ENCODE results near the gene FGF14. TPM values are rescaled to one million over a fixed set of nuclear protein-coding genes. Genes with fewer than 3 reads are reported as not detected.
"Not testable (repeated sequence)": the region's sequence is repeated elsewhere in the genome, so short reads cannot be mapped to it uniquely, and the experiment has no call there.

FGF14 gene
- total and polyA plus RNA-seq, 7 experiments from 2014 or later, result not detected

DNA sequence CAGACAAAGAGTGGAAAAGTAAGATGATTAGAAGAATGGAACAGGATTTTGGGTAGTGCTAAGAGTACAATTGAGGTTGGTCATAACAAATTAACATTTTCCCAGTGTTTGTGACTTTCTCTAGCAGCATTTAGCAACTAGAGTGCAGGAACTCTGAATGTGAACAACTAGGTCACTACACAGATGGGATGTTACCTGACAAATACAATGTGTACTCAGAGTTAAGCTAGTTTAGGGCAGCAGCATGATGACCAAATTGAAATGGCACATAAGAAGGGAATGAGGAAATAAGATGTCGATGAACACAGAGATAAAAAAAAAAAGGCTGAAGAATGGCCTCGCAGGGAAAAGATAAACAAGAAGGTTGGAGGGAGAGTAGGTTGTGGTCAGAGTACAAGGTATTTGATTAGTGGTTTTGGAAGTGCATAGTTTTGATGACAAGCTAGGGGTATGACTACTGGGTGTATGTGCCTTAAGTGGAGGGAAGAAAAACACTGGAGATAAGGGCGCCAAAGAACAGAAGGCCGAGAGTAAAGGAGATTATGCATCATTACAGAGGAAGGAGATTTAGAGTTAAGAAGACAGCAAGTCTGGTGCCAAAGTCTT, 381.1 kb downstream of the FGF14 start:
- H3K9me3 ChIP-seq (ENCODE audit: control insufficient read depth in 2 of 3, low read length in 3 of 3), result no peaks in the 10 kb centered on the region
- ATAC-seq (no peak), DNase-seq (no peak)
- Mint-ChIP-seq H3K36me3 (peaks cover 0 to 13% (median 0%) of the 10 kb centered on the region in 5 donors), H3K4me1 (no peaks in the 10 kb centered on the region), H3K27me3 (peaks cover 0 to 5% (median 0%) of the 10 kb centered on the region in 5 donors), H3K27ac (no peak overlapping the region), H3K9me3 (peaks cover 4 to 45% (median 20%) of the 10 kb centered on the region in 11 donors), H3K4me3 (no peak overlapping the region)
- no peak overlapping the region for H3K27ac ChIP-seq (ENCODE audit: low read depth, low read length)
- no peaks in the 10 kb centered on the region for H3K36me3 ChIP-seq (ENCODE audit: control insufficient read depth in 2 of 3, insufficient read depth in 3 of 3, low read length in 3 of 3)
- H3K4me3 ChIP-seq (ENCODE audit: low read length), result no peak overlapping the region
- CTCF ChIA-PET, result interaction anchor here (0.6 kb wide), 1 partner anchor 528 kb away, joined by 3 read pairs; no protein-coding TSS in a partner anchor
- H3K4me1 ChIP-seq (ENCODE audit: control insufficient read depth in 2 of 2, insufficient read depth in 2 of 2, low read length in 2 of 2), result no peaks in the 10 kb centered on the region
- intact Hi-C loops (cut with micrococcal nuclease), result no loop called here
- no peaks in the 10 kb centered on the region for H3K27me3 ChIP-seq (ENCODE audit: control insufficient read depth in 2 of 2, insufficient read depth in 2 of 2, low read length in 2 of 2)
- POLR2A ChIA-PET, result no interaction called here

DNA sequence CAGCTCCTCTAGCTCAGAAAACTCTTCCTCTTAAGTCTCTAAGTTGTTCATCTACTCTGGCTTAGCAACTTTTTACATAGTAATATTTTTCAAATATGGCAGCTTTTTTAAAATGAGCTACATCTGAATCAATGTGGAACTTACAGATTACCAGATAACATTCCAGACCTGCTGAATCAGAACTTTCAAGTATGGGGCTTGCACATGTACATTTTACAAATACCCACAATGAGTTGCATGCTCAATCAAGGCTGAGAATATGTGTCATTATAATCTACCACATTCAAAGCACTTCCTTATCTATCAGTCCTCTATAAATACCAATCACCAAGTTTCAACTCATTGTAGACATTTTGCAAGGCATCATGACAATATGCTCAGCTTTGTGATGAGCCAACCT, 383.1 kb downstream of the FGF14 start:
- Histone ChIP-seq H3K9me3 (ENCODE audit: control insufficient read depth in 2 of 3, low read length in 3 of 3) (no peaks in the 10 kb centered on the region), H3K27me3 (ENCODE audit: control insufficient read depth in 2 of 2, insufficient read depth in 2 of 2, low read length in 2 of 2) (no peaks in the 10 kb centered on the region), H3K27ac (ENCODE audit: low read depth, low read length) (no peak overlapping the region), H3K36me3 (ENCODE audit: control insufficient read depth in 2 of 3, insufficient read depth in 3 of 3, low read length in 3 of 3) (no peaks in the 10 kb centered on the region), H3K4me1 (ENCODE audit: control insufficient read depth in 2 of 2, insufficient read depth in 2 of 2, low read length in 2 of 2) (no peaks in the 10 kb centered on the region), H3K4me3 (ENCODE audit: low read length) (no peak overlapping the region)
- POLR2A ChIA-PET, result no interaction called here
- Mint-ChIP-seq H3K27me3 (peaks cover 0 to 5% (median 0%) of the 10 kb centered on the region in 5 donors), H3K9me3 (peaks cover 4 to 45% (median 20%) of the 10 kb centered on the region in 11 donors), H3K4me3 (no peak overlapping the region), H3K4me1 (no peaks in the 10 kb centered on the region), H3K27ac (no peak overlapping the region), H3K36me3 (peaks cover 0 to 13% (median 0%) of the 10 kb centered on the region in 5 donors)
- CTCF ChIA-PET, result no interaction called here
- ATAC-seq (no peak), DNase-seq (no peak)
- intact Hi-C loops (cut with micrococcal nuclease), result no loop called here

DNA sequence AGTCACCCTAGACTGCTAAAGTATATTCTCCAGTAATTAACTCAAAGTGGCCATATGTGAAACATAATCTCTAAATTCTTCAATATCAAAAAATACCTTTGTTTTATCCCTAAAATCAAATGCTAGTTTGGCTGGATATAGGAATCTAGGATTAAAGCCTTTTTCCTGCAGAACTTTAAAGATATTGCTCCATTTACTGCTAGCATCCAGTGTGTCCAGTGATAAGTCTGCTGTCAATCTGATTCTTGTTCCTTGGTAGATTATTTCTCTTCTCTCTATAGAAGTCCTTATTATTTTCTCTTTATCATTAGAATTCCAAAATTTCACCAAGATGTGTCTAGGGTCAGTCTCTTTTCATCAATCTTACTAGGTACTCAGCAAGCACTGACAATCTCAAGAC, 384.6 kb downstream of the FGF14 start:
- Histone ChIP-seq H3K27me3 (ENCODE audit: control insufficient read depth in 2 of 2, insufficient read depth in 2 of 2, low read length in 2 of 2) (no peaks in the 10 kb centered on the region), H3K4me3 (ENCODE audit: low read length) (no peak overlapping the region), H3K27ac (ENCODE audit: low read depth, low read length) (no peak overlapping the region), H3K9me3 (ENCODE audit: control insufficient read depth in 2 of 3, low read length in 3 of 3) (no peaks in the 10 kb centered on the region), H3K4me1 (ENCODE audit: control insufficient read depth in 2 of 2, insufficient read depth in 2 of 2, low read length in 2 of 2) (no peaks in the 10 kb centered on the region), H3K36me3 (ENCODE audit: control insufficient read depth in 2 of 3, insufficient read depth in 3 of 3, low read length in 3 of 3) (no peaks in the 10 kb centered on the region)
- Mint-ChIP-seq H3K27me3 (peaks cover 0 to 5% (median 0%) of the 10 kb centered on the region in 5 donors), H3K36me3 (peaks cover 0 to 13% (median 0%) of the 10 kb centered on the region in 5 donors), H3K9me3 (peaks cover 4 to 49% (median 20%) of the 10 kb centered on the region in 11 donors), H3K4me1 (no peaks in the 10 kb centered on the region), H3K4me3 (no peak overlapping the region), H3K27ac (no peak overlapping the region)
- DNase-seq (no peak), ATAC-seq (no peak)
- intact Hi-C loops (cut with micrococcal nuclease), result no loop called here
- ChIA-PET CTCF (no interaction called here), POLR2A (no interaction called here)

DNA sequence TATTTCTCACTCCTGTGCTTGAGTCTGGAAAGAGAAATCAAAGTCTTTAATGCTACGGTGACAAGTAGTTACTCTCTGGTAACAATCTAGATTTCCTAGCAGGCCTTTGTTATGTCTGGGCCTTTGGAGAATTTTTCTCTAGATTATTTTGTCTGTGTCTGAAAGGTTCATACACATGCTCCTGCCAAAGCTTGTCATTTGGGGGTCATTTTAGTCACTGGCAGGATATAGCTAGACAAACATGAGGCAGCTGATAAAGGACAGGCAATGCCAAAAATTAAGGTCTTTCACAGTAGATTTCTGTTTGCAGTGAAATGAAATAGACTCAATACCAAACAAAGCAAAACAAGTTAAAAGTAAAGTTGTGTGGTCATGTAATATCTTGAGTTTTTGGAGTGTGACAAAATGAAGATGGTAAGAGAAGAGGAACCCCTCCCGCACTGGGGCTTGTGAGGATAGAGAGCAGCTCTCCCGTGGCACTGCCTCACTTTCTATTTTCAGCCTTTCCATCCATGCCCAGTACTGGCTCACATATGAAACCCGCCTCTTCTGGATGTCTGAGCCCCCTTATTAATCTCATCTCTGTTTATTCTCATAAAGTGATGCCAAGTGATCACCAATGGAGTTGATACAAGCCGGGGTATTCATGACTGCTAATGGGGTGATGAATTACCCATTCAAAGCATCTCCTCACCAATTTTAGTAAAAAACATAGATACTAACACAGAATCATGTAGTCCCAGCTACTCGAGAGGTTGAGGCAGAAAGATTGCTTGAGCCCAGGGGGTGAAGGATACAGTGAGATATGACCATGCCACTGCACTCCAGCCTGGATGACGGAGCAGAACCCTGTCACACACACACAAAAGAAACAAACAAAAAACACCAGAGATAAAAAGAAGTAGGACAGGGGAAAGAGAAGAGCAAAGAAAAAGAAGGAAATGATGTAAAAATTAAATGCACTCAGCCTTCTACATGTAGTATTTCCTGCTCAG, 389.3 kb downstream of the FGF14 start:
- Histone ChIP-seq H3K27me3 (ENCODE audit: control insufficient read depth in 2 of 2, insufficient read depth in 2 of 2, low read length in 2 of 2) (no peaks in the 10 kb centered on the region), H3K36me3 (ENCODE audit: control insufficient read depth in 2 of 3, insufficient read depth in 3 of 3, low read length in 3 of 3) (no peaks in the 10 kb centered on the region)

DNA sequence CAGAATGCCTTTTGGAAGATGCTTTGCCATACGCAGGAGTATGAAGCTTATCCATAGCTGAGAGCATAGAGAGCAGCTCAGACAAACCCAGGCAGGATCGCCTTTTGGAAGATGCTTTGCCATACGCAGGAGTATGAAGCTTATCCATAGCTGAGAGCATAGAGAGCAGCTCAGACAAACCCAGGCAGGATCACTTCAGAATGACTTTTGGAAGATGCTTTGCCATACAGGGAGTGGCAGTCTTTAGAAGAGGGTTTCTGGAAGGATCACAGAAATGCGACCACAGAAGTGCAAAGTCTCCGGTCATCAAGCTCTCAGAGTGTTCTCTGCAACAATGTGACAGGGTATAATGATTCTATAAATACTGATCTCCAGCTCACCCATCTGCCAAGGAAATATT, 390.4 kb downstream of the FGF14 start:
- H3K4me3 Mint-ChIP-seq; H3K27me3 Mint-ChIP-seq; H3K4me1 ChIP-seq (ENCODE audit: control insufficient read depth in 2 of 2, insufficient read depth in 2 of 2, low read length in 2 of 2); intact Hi-C loops (cut with micrococcal nuclease); POLR2A ChIA-PET; H3K4me1 Mint-ChIP-seq; H3K36me3 ChIP-seq (ENCODE audit: control insufficient read depth in 2 of 3, insufficient read depth in 3 of 3, low read length in 3 of 3); CTCF ChIA-PET; H3K9me3 ChIP-seq (ENCODE audit: control insufficient read depth in 2 of 3, low read length in 3 of 3); ATAC-seq; H3K27ac ChIP-seq (ENCODE audit: low read depth, low read length); H3K36me3 Mint-ChIP-seq; H3K9me3 Mint-ChIP-seq; H3K4me3 ChIP-seq (ENCODE audit: low read length); H3K27me3 ChIP-seq (ENCODE audit: control insufficient read depth in 2 of 2, insufficient read depth in 2 of 2, low read length in 2 of 2); DNase-seq; H3K27ac Mint-ChIP-seq: not testable (repeated sequence)

More for the DNA sequence above, 389.3 kb downstream of the FGF14 start:
- intact Hi-C loops (cut with micrococcal nuclease), result no loop called here
- DNase-seq, result no peak
- Histone ChIP-seq H3K4me1 (ENCODE audit: control insufficient read depth in 2 of 2, insufficient read depth in 2 of 2, low read length in 2 of 2) (no peaks in the 10 kb centered on the region), H3K4me3 (ENCODE audit: low read length) (no peak overlapping the region), H3K9me3 (ENCODE audit: control insufficient read depth in 2 of 3, low read length in 3 of 3) (no peaks in the 10 kb centered on the region), H3K27ac (ENCODE audit: low read depth, low read length) (no peak overlapping the region)
- H3K9me3 Mint-ChIP-seq, result peaks cover 0 to 19% (median 4%) of the 10 kb centered on the region in 11 donors
- ATAC-seq, result no peak
- no peaks in the 10 kb centered on the region for H3K4me1 Mint-ChIP-seq
- H3K4me3 Mint-ChIP-seq, result no peak overlapping the region
- CTCF ChIA-PET, result no interaction called here
- peaks cover 0 to 1% (median 0%) of the 10 kb centered on the region in 5 donors for H3K36me3 Mint-ChIP-seq
- no peak overlapping the region for H3K27ac Mint-ChIP-seq
- POLR2A ChIA-PET, result no interaction called here
- no peaks in the 10 kb centered on the region for H3K27me3 Mint-ChIP-seq

DNA sequence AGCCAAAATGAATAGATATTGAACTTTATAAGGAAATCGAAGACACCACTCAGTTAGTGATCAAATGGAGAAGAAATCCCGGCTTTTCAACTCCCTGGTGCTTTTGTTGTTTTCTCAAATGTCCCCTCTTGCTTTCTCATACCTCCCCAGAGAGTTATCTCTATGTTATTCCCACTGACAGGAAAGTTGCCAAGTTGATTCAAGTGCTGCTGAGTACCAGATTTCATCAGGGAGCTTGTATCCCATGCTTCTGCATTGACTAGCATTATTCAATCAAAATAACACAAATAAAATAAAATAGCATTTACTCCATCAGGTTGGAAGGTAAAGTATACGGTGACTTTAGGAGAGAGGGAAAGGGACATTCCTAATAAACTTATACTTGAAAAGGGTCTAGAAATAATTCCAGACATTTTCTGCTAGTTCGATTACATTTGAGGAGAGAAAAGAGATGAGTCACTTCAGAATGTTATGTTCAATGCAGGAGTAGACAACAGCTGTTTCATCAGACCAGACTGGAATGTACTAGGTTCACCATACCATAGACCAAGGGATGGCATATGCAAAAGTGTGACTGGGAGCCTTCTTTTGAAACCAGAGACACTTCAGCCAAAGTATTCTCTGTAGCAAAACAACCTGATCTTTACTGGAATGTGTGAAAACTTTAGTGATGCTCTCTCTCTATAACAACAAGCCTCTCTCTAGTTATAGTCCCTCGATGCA, 397.8 kb downstream of the FGF14 start:
- no peaks in the 10 kb centered on the region for H3K27me3 ChIP-seq (ENCODE audit: control insufficient read depth in 2 of 2, insufficient read depth in 2 of 2, low read length in 2 of 2)
- no peaks in the 10 kb centered on the region for H3K4me1 Mint-ChIP-seq
- H3K36me3 Mint-ChIP-seq, result no peaks in the 10 kb centered on the region
- no peak overlapping the region for H3K27ac Mint-ChIP-seq
- H3K27me3 Mint-ChIP-seq, result peaks cover 0 to 4% (median 0%) of the 10 kb centered on the region in 5 donors
- no peak overlapping the region for H3K27ac ChIP-seq (ENCODE audit: low read depth, low read length)
- no peaks in the 10 kb centered on the region for H3K36me3 ChIP-seq (ENCODE audit: control insufficient read depth in 2 of 3, insufficient read depth in 3 of 3, low read length in 3 of 3)
- H3K4me1 ChIP-seq (ENCODE audit: control insufficient read depth in 2 of 2, insufficient read depth in 2 of 2, low read length in 2 of 2), result no peaks in the 10 kb centered on the region
- intact Hi-C loops (cut with micrococcal nuclease), result no loop called here
- ChIA-PET CTCF (interaction anchor here (0.5 kb wide), 1 partner anchor 45 kb away, joined by 3 read pairs; no protein-coding TSS in a partner anchor), POLR2A (no interaction called here)
- no peaks in the 10 kb centered on the region for H3K9me3 ChIP-seq (ENCODE audit: control insufficient read depth in 2 of 3, low read length in 3 of 3)
- H3K9me3 Mint-ChIP-seq, result peaks cover 0 to 8% (median 0%) of the 10 kb centered on the region in 11 donors
- H3K4me3 Mint-ChIP-seq, result no peak overlapping the region
- no peak for ATAC-seq
- no peak overlapping the region for H3K4me3 ChIP-seq (ENCODE audit: low read length)
- no peak for DNase-seq
